HL-60 (cell line): Measurements from ENCODE around the gene SMAD7.

Source experiments
- POLR2AphosphoS5 ChIP-seq: IDR thresholded peaks from 2 replicates; pipeline ENCODE4 v1.6.1; 2012; ENCODE audit warnings: low read depth
- SPI1 ChIP-seq: IDR thresholded peaks from 2 replicates; pipeline ENCODE4 v1.6.1; 2012; ENCODE audit warnings: low read depth, mild to moderate bottlenecking, borderline replicate concordance
- TF ChIP-seq, protein P1 (sequence below): IDR thresholded peaks from one replicate; pipeline ENCODE4 v1.5.1; 2011; ENCODE audit warnings: low read length, control low read depth, inconsistent platforms; ENCODE audit not compliant: insufficient read depth

- TF ChIP-seq, protein P1, sequence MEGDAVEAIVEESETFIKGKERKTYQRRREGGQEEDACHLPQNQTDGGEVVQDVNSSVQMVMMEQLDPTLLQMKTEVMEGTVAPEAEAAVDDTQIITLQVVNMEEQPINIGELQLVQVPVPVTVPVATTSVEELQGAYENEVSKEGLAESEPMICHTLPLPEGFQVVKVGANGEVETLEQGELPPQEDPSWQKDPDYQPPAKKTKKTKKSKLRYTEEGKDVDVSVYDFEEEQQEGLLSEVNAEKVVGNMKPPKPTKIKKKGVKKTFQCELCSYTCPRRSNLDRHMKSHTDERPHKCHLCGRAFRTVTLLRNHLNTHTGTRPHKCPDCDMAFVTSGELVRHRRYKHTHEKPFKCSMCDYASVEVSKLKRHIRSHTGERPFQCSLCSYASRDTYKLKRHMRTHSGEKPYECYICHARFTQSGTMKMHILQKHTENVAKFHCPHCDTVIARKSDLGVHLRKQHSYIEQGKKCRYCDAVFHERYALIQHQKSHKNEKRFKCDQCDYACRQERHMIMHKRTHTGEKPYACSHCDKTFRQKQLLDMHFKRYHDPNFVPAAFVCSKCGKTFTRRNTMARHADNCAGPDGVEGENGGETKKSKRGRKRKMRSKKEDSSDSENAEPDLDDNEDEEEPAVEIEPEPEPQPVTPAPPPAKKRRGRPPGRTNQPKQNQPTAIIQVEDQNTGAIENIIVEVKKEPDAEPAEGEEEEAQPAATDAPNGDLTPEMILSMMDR: no peak
- no peak for TF ChIP-seq POLR2AphosphoS5
- TF ChIP-seq SPI1: no peak
Observed at GRCh38 chr18:48889115-48889941, 61.4 kb downstream of the SMAD7 start.
